Astrocyte of the hippocampus (primary cell): Measurements from ENCODE around the gene KRTAP4-2.
"Not testable (repeated sequence)": the region's sequence is repeated elsewhere in the genome, so short reads cannot be mapped to it uniquely, and the experiment has no call there.

Source experiments
- DNase-seq: peaks from one replicate; pipeline ENCODE4 v3.0.0; 2011; ENCODE audit warnings: low read depth, low spot score

Gene KRTAP4-2

GRCh38 chr17:41177727-41178271 lies at the start of gene KRTAP4-2:
TSS of gene KRTAP4-2 (minus strand) at chr17:41178221. CDS start at chr17:41178164, 57 bp downstream.
- no peak for DNase-seq

- not testable (repeated sequence) for DNase-seq
These were observed 48.6 kb upstream of the KRTAP4-2 start, which contains the start of gene KRTAP9-2 for GRCh38 chr17:41226598-41227095. TSS of gene KRTAP9-2 (plus strand) at chr17:41226648. CDS start at chr17:41226655, 7 bp downstream.

- no peak for DNase-seq
These were observed 48.0 kb upstream of the KRTAP4-2 start for GRCh38 chr17:41226051-41226450.

DNA sequence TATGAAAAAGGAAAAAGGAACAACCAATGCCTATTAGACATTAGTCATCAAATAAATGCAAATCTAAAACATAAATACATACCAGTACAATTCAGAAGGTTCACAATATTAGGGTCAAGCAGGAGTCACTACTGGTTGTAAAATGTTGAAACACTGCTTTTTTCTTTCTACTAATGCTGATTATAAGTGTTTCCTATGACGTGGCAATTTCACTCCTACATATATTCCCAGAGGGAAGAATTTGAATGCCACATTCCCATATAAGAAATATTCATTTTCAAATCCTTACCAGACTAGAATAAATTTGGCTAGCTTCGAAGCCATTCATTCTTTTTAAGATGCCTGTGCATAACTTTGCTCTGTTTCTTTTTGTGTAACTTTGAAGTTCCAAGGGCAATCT lies 45.8 kb upstream of the KRTAP4-2 start:
- no peak for DNase-seq

GRCh38 chr17:41215681-41216080 lies 37.7 kb upstream of the KRTAP4-2 start:
- DNase-seq = no peak

- no peak for DNase-seq
These were observed 34.6 kb upstream of the KRTAP4-2 start for GRCh38 chr17:41212524-41213169.

- DNase-seq = no peak
These were observed 33.9 kb upstream of the KRTAP4-2 start for GRCh38 chr17:41211845-41212466.

GRCh38 chr17:41199421-41200078 lies 21.5 kb upstream of the KRTAP4-2 start:
- DNase-seq = no peak

DNA sequence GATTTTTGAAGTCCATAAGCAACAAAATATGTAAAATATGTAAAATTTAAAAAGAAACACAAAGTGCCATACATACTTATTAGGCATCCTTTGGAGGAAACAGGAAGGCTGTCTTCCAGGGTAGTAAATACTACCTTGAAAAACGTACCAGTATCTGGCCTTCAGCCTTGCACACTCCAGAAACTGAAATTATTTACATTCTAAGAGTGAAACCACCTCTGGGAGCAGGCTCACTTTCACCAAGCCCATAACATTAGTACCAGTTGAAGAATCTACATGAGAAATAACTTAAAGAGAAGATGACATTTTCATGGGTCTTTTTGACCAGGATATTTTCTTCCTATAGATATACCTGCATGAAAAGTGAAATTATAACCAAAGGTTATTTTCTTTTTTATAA lies 18.0 kb upstream of the KRTAP4-2 start:
- no peak for DNase-seq

GRCh38 chr17:41190328-41190727 lies 12.3 kb upstream of the KRTAP4-2 start:
- DNase-seq = no peak

DNA sequence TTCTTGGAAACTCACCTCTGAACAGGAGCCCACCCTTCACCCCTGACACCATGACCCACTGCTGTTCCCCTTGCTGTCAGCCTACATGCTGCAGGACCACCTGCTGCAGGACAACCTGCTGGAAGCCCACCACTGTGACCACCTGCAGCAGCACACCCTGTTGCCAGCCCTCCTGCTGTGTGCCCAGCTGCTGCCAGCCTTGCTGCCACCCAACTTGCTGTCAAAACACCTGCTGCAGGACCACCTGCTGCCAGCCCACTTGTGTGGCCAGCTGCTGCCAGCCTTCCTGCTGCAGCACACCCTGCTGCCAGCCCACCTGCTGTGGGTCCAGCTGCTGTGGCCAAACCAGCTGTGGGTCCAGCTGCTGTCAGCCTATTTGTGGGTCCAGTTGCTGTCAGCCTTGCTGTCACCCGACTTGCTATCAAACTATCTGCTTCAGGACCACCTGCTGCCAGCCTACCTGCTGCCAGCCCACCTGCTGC lies 11.9 kb upstream of the KRTAP4-2 start, which contains the start of gene KRTAP9-1:
Gene KRTAP9-1 (plus strand): TSS at position 51 of the 482 bp plus-strand sequence. CDS start 0 bp downstream, at position 51.
- not testable (repeated sequence) for DNase-seq

- DNase-seq = no peak
These were observed 8.9 kb upstream of the KRTAP4-2 start for GRCh38 chr17:41186872-41187271.

GRCh38 chr17:41185001-41185400 lies 7.0 kb upstream of the KRTAP4-2 start:
- no peak for DNase-seq

- no peak for DNase-seq
These were observed 6.5 kb upstream of the KRTAP4-2 start, which contains the start of gene KRTAP4-1 for GRCh38 chr17:41184480-41184961. TSS of gene KRTAP4-1 (minus strand) at chr17:41184911. CDS start at chr17:41184854, 57 bp downstream.

DNA sequence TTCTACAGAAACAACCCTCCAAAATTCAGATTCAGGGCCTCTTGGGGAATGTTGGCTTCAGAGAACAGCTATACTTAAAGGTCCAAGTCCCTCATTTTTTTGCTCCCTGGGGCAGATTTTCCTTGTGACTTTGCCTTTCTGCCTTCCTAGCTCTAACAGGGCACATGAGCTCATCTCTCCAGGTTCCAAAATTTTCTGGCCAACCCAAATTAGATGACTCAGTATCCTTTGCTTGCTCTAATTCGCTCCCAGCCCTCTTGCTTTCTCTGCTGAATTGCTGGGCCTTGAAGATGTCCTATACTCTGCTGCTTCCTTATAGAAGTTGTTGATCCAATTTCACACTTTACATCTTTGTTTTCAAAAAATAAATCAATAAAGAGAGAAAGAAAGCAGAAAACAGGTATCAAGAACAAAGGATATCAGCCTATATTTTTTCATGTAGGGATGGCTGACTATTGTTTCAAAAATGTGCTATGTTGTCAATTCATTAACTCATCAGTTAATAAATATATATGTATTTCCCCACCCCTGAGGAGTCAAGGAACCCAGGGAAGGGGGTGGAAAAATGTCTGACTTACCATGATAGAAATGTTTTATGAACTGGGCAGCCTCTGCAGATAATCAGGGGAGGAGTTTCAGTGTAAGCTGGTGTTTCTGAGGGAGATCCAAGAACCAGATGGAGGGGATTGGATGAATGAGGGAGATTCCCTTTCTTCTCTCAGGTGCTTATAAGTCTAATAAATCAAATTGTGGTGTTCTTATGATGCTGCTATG lies 1.0 kb upstream of the KRTAP4-2 start:
- DNase-seq = no peak

- DNase-seq = no peak
These were observed 320 bp upstream of the KRTAP4-2 start for GRCh38 chr17:41178341-41178740.

DNA sequence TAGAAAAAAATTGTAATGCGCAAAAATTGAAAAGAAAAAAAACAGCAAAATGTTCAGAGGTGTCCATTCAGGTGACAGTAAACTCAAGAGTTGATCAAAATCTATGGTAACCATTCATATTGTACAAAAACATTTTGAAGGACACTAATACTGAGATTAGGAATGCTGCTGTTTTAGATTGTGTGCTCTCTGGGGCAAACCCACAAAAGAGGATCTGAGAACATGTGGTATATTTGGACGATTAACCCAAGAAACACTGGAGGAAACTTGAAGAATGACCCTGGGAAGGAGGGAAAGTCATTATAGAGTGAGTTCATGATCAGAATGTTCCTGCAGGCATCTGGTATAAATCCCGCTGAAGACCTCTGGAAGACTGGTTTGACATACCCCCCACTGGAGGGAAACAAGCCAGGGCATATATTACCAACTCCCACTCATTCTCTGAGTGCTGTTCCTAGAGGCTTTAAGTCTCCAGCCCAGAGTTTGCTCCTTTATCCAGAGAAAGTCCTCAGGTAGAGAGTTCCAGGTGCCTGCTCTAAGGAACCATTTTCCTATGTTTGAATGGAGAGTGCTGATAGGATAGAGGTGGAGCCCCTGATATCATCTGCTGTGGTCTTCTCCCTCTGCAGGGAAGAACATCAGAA lies 1.2 kb downstream of the KRTAP4-2 start:
- DNase-seq = no peak

GRCh38 chr17:41171886-41172285 lies 6.1 kb downstream of the KRTAP4-2 start:
- DNase-seq = no peak

GRCh38 chr17:41168121-41168520 lies 9.9 kb downstream of the KRTAP4-2 start, which contains the start of gene KRTAP4-3:
TSS of gene KRTAP4-3 (minus strand) at chr17:41168221. CDS start at chr17:41168172, 49 bp downstream.
- DNase-seq = no peak

GRCh38 chr17:41167561-41167960 lies 10.5 kb downstream of the KRTAP4-2 start:
- DNase-seq = no peak
